ENCODE results near the gene TTYH3.

Gene TTYH3

GRCh38 chr7:2635148-2635668 is 3.4 kb downstream of the TTYH3 start:
- DNase-seq (ENCODE audit: low spot score) = no peak
- in situ Hi-C loops (cut with MboI; ENCODE audit: low pct_unique_long_range_greater_than_20kb, low sequenced_read_pairs, unreplicated experiment) = no loop called here

GRCh38 chr7:2635810-2636701 is 4.3 kb downstream of the TTYH3 start:
- in situ Hi-C loops (cut with MboI; ENCODE audit: low pct_unique_long_range_greater_than_20kb, low sequenced_read_pairs, unreplicated experiment) = no loop called here
- DNase-seq (ENCODE audit: low spot score) = no peak
- no peak for TF ChIP-seq CTCF (IDR thresholded peaks at IDR 0.05; ENCODE audit: extremely low read depth, insufficient read depth, missing control alignments)

More at GRCh38 chr7:2635148-2635668, 3.4 kb downstream of the TTYH3 start:
- no peak for TF ChIP-seq CTCF (IDR thresholded peaks at IDR 0.05; ENCODE audit: extremely low read depth, insufficient read depth, missing control alignments)

- DNase-seq (ENCODE audit: low spot score) = no peak
- no peak for TF ChIP-seq CTCF (IDR thresholded peaks at IDR 0.05; ENCODE audit: extremely low read depth, insufficient read depth, missing control alignments)
- in situ Hi-C loops (cut with MboI; ENCODE audit: low pct_unique_long_range_greater_than_20kb, low sequenced_read_pairs, unreplicated experiment) = no loop called here
Measured at GRCh38 chr7:2637066-2637471, 5.3 kb downstream of the TTYH3 start.

GRCh38 chr7:2637505-2638223 is 5.9 kb downstream of the TTYH3 start:
- no peak for TF ChIP-seq CTCF (IDR thresholded peaks at IDR 0.05; ENCODE audit: extremely low read depth, insufficient read depth, missing control alignments)
- in situ Hi-C loops (cut with MboI; ENCODE audit: low pct_unique_long_range_greater_than_20kb, low sequenced_read_pairs, unreplicated experiment) = no loop called here
- peak; percentile 59 for DNase-seq (ENCODE audit: low spot score)

GRCh38 chr7:2638224-2638991 is 6.6 kb downstream of the TTYH3 start:
- DNase-seq (ENCODE audit: low spot score) = no peak
- in situ Hi-C loops (cut with MboI; ENCODE audit: low pct_unique_long_range_greater_than_20kb, low sequenced_read_pairs, unreplicated experiment) = no loop called here
- TF ChIP-seq CTCF (IDR thresholded peaks at IDR 0.05; ENCODE audit: extremely low read depth, insufficient read depth, missing control alignments) = no peak

- no peak for TF ChIP-seq CTCF (IDR thresholded peaks at IDR 0.05; ENCODE audit: extremely low read depth, insufficient read depth, missing control alignments)
- DNase-seq (ENCODE audit: low spot score) = no peak
- in situ Hi-C loops (cut with MboI; ENCODE audit: low pct_unique_long_range_greater_than_20kb, low sequenced_read_pairs, unreplicated experiment) = no loop called here
Measured at GRCh38 chr7:2639181-2639681, 7.4 kb downstream of the TTYH3 start.
